Measurements from ENCODE around the gene PNMT.

Gene PNMT

GRCh38 chr17:39627047-39627711, 41.1 kb upstream of the PNMT start:
- H2AFZ ChIP-seq (ENCODE audit: low read length, unreplicated experiment), result peak overlapping the region; percentile 76
- H3K4me3 ChIP-seq (ENCODE audit: low read depth, low read length), result peak overlapping the region; percentile 70
- no peaks in the 10 kb centered on the region for H3K36me3 ChIP-seq (ENCODE audit: insufficient read depth, low read length)
- peaks cover 7% of the 10 kb centered on the region for H3K4me1 ChIP-seq (ENCODE audit: control insufficient read depth, insufficient read depth, low read length, unreplicated experiment)
- H3K27ac ChIP-seq (ENCODE audit: low read depth, low read length), result no peak overlapping the region
- no peaks in the 10 kb centered on the region for H3K79me2 ChIP-seq (ENCODE audit: control insufficient read depth, insufficient read depth, low read length, unreplicated experiment)
- peaks cover 43% of the 10 kb centered on the region for H3K27me3 ChIP-seq (ENCODE audit: insufficient read depth, low read length)

GRCh38 chr17:39627712-39628516, 40.3 kb upstream of the PNMT start:
- Histone ChIP-seq H3K79me2 (ENCODE audit: control insufficient read depth, insufficient read depth, low read length, unreplicated experiment) (no peaks in the 10 kb centered on the region), H3K4me1 (ENCODE audit: control insufficient read depth, insufficient read depth, low read length, unreplicated experiment) (peaks cover 7% of the 10 kb centered on the region), H2AFZ (ENCODE audit: low read length, unreplicated experiment) (no peak overlapping the region), H3K4me3 (ENCODE audit: low read depth, low read length) (no peak overlapping the region), H3K27me3 (ENCODE audit: insufficient read depth, low read length) (peaks cover 43% of the 10 kb centered on the region), H3K36me3 (ENCODE audit: insufficient read depth, low read length) (no peaks in the 10 kb centered on the region), H3K27ac (ENCODE audit: low read depth, low read length) (no peak overlapping the region)

GRCh38 chr17:39628655-39629493, 39.4 kb upstream of the PNMT start:
- H3K36me3 ChIP-seq (ENCODE audit: insufficient read depth, low read length), result no peaks in the 10 kb centered on the region
- no peak overlapping the region for H3K27ac ChIP-seq (ENCODE audit: low read depth, low read length)
- no peaks in the 10 kb centered on the region for H3K79me2 ChIP-seq (ENCODE audit: control insufficient read depth, insufficient read depth, low read length, unreplicated experiment)
- no peak overlapping the region for H3K4me3 ChIP-seq (ENCODE audit: low read depth, low read length)
- H2AFZ ChIP-seq (ENCODE audit: low read length, unreplicated experiment), result no peak overlapping the region
- peaks cover 43% of the 10 kb centered on the region for H3K27me3 ChIP-seq (ENCODE audit: insufficient read depth, low read length)
- peaks cover 7% of the 10 kb centered on the region for H3K4me1 ChIP-seq (ENCODE audit: control insufficient read depth, insufficient read depth, low read length, unreplicated experiment)

GRCh38 chr17:39629494-39629880, 38.8 kb upstream of the PNMT start:
- Histone ChIP-seq H3K36me3 (ENCODE audit: insufficient read depth, low read length) (no peaks in the 10 kb centered on the region), H3K4me1 (ENCODE audit: control insufficient read depth, insufficient read depth, low read length, unreplicated experiment) (peaks cover 7% of the 10 kb centered on the region), H2AFZ (ENCODE audit: low read length, unreplicated experiment) (no peak overlapping the region), H3K79me2 (ENCODE audit: control insufficient read depth, insufficient read depth, low read length, unreplicated experiment) (no peaks in the 10 kb centered on the region), H3K4me3 (ENCODE audit: low read depth, low read length) (no peak overlapping the region), H3K27me3 (ENCODE audit: insufficient read depth, low read length) (peaks cover 43% of the 10 kb centered on the region), H3K27ac (ENCODE audit: low read depth, low read length) (no peak overlapping the region)

- Histone ChIP-seq H3K4me3 (ENCODE audit: low read depth, low read length) (no peak overlapping the region), H3K4me1 (ENCODE audit: control insufficient read depth, insufficient read depth, low read length, unreplicated experiment) (peaks cover 7% of the 10 kb centered on the region), H3K27me3 (ENCODE audit: insufficient read depth, low read length) (peaks cover 43% of the 10 kb centered on the region), H3K36me3 (ENCODE audit: insufficient read depth, low read length) (no peaks in the 10 kb centered on the region), H2AFZ (ENCODE audit: low read length, unreplicated experiment) (no peak overlapping the region), H3K27ac (ENCODE audit: low read depth, low read length) (no peak overlapping the region), H3K79me2 (ENCODE audit: control insufficient read depth, insufficient read depth, low read length, unreplicated experiment) (no peaks in the 10 kb centered on the region)
Measured at GRCh38 chr17:39629898-39630297, 38.4 kb upstream of the PNMT start.

- H3K36me3 ChIP-seq (ENCODE audit: insufficient read depth, low read length), result no peaks in the 10 kb centered on the region
- no peak overlapping the region for H3K4me3 ChIP-seq (ENCODE audit: low read depth, low read length)
- H2AFZ ChIP-seq (ENCODE audit: low read length, unreplicated experiment), result no peak overlapping the region
- peaks cover 8% of the 10 kb centered on the region for H3K4me1 ChIP-seq (ENCODE audit: control insufficient read depth, insufficient read depth, low read length, unreplicated experiment)
- H3K27ac ChIP-seq (ENCODE audit: low read depth, low read length), result no peak overlapping the region
- H3K27me3 ChIP-seq (ENCODE audit: insufficient read depth, low read length), result peaks cover 32% of the 10 kb centered on the region
- no peaks in the 10 kb centered on the region for H3K79me2 ChIP-seq (ENCODE audit: control insufficient read depth, insufficient read depth, low read length, unreplicated experiment)
Measured at GRCh38 chr17:39631403-39631802, 36.9 kb upstream of the PNMT start.

GRCh38 chr17:39632153-39632941, 35.9 kb upstream of the PNMT start:
- no peak overlapping the region for H3K4me3 ChIP-seq (ENCODE audit: low read depth, low read length)
- no peak overlapping the region for H2AFZ ChIP-seq (ENCODE audit: low read length, unreplicated experiment)
- H3K4me1 ChIP-seq (ENCODE audit: control insufficient read depth, insufficient read depth, low read length, unreplicated experiment), result peaks cover 5% of the 10 kb centered on the region
- no peaks in the 10 kb centered on the region for H3K36me3 ChIP-seq (ENCODE audit: insufficient read depth, low read length)
- H3K27me3 ChIP-seq (ENCODE audit: insufficient read depth, low read length), result peaks cover 23% of the 10 kb centered on the region
- H3K27ac ChIP-seq (ENCODE audit: low read depth, low read length), result no peak overlapping the region
- H3K79me2 ChIP-seq (ENCODE audit: control insufficient read depth, insufficient read depth, low read length, unreplicated experiment), result no peaks in the 10 kb centered on the region

- Histone ChIP-seq H3K4me1 (ENCODE audit: control insufficient read depth, insufficient read depth, low read length, unreplicated experiment) (peaks cover 12% of the 10 kb centered on the region), H3K27me3 (ENCODE audit: insufficient read depth, low read length) (peaks cover 9% of the 10 kb centered on the region), H3K4me3 (ENCODE audit: low read depth, low read length) (no peak overlapping the region), H3K27ac (ENCODE audit: low read depth, low read length) (no peak overlapping the region), H3K79me2 (ENCODE audit: control insufficient read depth, insufficient read depth, low read length, unreplicated experiment) (peaks cover 11% of the 10 kb centered on the region), H3K36me3 (ENCODE audit: insufficient read depth, low read length) (no peaks in the 10 kb centered on the region), H2AFZ (ENCODE audit: low read length, unreplicated experiment) (no peak overlapping the region)
Measured at GRCh38 chr17:39633570-39634183, 34.6 kb upstream of the PNMT start.

GRCh38 chr17:39634384-39634871, 33.8 kb upstream of the PNMT start:
- Histone ChIP-seq H2AFZ (ENCODE audit: low read length, unreplicated experiment) (no peak overlapping the region), H3K4me3 (ENCODE audit: low read depth, low read length) (no peak overlapping the region), H3K27ac (ENCODE audit: low read depth, low read length) (no peak overlapping the region), H3K36me3 (ENCODE audit: insufficient read depth, low read length) (no peaks in the 10 kb centered on the region), H3K4me1 (ENCODE audit: control insufficient read depth, insufficient read depth, low read length, unreplicated experiment) (peaks cover 14% of the 10 kb centered on the region), H3K79me2 (ENCODE audit: control insufficient read depth, insufficient read depth, low read length, unreplicated experiment) (peaks cover 18% of the 10 kb centered on the region), H3K27me3 (ENCODE audit: insufficient read depth, low read length) (peaks cover 5% of the 10 kb centered on the region)
